ENCODE measurements around the gene CNKSR3.
"Not testable (repeated sequence)": the region's sequence is repeated elsewhere in the genome, so short reads cannot be mapped to it uniquely, and the experiment has no call there.

Gene CNKSR3

DNA sequence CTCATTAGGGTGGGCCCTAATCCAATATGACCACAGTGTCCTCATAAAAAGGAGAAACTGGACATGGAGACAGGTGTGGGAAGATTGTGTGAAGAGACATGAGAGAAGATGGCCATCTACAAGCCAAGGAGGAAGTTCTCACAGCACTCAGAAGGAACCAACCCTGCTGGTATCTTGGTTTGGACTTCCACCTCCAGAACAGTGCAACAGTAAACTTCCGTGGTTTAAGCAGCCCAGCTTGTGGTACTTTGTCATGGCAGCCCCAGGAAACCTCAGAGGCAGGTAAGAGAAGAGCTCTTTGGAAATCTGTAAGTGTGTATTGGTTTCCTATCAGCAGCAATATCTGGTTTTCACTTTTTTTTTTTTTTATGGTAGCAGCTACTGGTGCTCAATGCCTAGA, 16.5 kb upstream of the CNKSR3 start:
- no peak for DNase-seq

DNA sequence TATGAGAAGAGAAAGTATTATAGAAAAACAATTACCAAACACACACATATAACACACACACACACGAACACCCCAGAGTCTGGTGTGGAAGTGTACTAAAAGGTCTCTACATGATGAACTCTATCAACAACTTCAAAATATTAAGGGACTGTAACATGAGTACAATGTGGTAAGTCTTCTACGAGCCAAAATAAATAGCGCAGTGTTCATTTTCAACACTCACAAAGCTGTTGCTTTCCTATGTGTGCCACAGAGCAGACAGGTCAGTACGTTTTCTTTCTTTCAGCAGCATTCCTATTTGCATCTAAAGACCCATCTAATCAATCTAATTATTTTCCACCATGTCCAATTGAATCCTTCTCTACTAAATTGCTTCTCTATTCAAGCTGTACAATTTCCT, 12.1 kb upstream of the CNKSR3 start:
- DNase-seq: no peak

- DNase-seq: no peak
Measured at GRCh38 chr6:154521412-154521811, 10.9 kb upstream of the CNKSR3 start.

GRCh38 chr6:154520280-154520679, 9.8 kb upstream of the CNKSR3 start:
- no peak for DNase-seq

DNA sequence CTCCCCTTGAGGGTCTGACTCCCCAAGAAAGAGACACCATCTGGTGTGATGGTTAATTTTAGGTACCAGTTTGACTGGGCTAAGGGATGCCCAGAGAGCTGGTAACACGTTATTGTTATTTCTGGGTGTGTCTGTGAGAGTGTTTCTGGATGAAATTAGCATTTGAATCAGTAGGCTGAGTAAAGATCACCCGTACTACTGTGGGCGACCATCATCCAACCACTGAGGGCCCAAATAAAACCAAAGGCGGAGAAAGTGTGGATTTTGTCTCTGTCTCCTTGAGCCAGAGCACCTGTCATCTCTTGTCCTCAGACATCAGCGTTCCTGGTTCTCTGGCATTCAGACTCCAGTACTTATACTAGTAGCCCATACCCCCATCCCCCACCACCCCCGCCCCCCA, 7.9 kb upstream of the CNKSR3 start:
- DNase-seq: no peak

DNA sequence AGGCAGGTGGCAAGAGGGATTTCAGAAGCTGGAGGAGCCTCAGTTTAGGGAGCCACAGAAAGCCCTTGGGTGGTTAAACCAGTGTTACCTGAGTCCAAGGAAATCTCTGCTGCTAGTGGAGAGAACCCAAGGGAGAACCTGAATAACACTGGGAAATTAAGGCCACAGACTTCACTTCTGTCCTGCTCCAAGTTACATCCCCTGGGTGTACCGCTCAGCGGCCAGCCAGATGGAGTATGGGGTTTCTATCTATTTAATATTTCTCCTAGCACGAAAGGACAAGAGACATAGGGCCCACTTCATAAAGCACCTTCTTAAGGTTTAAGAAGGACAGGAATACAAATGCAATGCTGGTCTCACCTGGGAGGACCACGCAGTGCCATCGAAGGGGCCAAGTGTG, 5.8 kb upstream of the CNKSR3 start:
- no peak for DNase-seq

DNA sequence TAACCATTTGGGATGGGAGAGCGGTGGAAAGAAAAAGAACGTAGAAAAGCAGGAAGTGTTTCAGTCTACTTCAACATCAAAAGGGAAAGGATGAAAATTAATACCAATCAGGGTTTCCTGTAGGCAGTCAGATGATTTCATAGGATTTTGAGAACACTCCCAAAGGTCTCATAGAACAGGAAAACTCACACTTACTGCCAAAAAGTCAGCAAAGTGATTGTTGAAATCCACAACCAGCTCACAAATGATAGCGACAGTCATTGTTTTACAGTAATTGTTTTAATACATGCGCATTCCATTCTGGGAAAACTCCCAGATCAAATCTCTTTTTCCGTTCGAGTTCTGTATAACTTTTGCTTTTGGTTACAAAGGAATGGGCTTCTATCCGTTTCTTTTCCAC, 5.3 kb upstream of the CNKSR3 start:
- DNase-seq: no peak

DNA sequence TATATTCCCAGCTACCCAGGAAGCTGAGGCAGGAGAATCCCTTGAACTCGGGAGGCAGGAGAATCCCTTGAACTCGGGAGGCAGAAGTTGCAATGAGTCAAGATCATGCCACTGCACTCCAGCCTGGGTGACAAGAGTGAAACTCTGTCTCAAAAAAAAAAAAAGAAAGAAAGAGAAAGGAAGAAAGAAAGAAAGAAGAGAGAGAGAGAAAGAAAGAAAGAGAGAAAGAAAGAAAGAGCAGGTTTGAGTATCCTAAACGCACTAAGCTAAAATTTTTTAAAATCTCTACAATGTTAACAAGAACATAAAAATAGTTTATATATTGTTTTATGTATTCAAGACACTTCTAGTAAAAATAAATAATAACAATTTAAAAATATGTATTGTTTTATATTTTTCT, 4.6 kb upstream of the CNKSR3 start:
- not testable (repeated sequence) for DNase-seq

DNA sequence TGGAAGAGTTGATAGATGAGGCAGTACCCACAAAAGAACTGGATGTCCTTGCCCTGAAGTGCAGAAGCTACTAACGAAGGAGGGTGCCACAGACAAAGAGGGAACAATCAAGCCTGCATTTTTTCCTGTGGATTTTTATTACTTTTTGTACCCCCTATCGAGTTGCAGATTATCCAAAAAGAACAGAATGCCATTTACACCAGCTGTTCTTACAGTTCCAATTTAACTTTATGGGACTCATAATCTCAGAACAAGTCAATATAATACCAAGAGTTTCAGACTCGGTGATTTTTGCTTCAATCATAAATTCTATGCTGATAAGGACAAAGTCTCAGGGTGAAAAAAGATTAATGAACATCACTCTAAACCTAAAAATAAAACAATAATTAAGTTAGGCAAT, 4.0 kb upstream of the CNKSR3 start:
- no peak for DNase-seq

GRCh38 chr6:154513601-154514320, 3.3 kb upstream of the CNKSR3 start:
- DNase-seq: no peak

GRCh38 chr6:154512201-154512600, 1.7 kb upstream of the CNKSR3 start:
- DNase-seq: no peak

GRCh38 chr6:154511791-154512190, 1.3 kb upstream of the CNKSR3 start:
- no peak for DNase-seq

DNA sequence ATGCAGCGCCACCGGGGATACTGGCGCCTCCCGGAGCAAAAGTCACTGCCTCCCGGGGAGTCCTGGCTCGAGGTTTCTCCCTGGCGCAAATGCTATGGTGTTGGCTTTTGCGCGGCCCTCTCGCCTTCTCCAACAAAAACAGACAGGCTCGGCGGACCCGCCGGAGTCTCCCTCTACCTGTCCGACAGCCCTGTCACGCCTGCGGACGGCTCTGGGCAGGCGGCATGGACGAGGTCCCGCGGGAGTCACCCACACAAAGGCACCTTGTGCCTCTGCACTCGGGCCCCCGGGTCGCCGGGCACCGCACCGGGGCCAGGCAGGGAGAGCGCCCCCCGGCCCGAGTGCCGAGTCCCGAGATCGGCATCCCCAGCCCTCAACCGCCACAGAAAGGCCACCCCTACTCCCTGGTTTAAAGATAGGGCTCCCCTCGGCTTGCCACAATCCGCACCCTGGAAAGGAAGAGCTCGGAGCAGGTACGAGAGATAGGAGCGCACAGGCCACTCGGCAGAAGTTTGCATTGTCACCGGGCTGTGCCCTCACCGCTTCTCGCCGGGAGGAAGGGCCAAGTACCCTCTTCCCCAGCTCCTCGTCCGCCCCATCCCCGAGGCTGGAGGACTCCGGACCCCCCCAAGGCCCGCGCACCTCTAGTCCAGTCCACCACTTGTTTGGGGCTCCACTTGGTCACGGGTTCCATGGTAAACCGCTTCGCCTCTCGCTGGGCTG, 903 bp downstream of the CNKSR3 start:
- peak; percentile 6 for DNase-seq

DNA sequence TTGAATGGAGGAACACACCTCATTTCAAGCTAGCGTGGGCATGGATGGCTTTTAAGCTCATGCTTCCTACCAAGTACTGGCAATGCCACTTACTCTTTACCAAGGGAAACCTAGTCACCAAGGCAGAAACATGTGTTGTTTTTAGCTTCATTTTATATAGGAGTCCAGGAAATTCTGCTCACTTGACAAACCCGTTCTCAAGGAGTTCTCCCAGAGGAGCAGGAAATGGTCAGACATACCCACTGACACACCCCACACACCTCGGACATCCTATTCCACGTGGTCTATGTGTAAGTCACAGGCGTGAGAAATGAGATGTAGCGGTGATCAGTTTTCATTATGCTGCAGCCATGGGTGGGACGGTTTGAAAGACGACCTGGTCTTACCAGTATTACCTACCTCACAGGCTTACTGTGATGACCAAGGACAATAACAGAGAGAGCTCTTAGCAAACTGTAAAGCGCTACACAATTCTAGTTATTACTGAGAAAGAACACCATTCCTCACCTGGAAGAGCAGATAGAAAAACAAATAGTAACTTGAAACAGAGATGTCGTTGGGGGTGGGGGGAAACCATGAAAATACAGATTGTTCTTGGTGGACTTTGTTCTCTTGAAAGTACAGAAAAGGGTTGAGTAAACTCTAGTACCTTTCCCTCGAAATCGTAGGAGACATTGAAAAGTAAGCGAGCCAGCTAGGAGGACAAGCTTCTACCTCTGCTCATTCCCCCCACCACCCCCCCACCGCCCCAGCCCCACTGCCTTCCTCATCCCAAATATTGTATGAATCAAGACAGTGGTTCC, 1.7 kb downstream of the CNKSR3 start:
- DNase-seq: no peak

DNA sequence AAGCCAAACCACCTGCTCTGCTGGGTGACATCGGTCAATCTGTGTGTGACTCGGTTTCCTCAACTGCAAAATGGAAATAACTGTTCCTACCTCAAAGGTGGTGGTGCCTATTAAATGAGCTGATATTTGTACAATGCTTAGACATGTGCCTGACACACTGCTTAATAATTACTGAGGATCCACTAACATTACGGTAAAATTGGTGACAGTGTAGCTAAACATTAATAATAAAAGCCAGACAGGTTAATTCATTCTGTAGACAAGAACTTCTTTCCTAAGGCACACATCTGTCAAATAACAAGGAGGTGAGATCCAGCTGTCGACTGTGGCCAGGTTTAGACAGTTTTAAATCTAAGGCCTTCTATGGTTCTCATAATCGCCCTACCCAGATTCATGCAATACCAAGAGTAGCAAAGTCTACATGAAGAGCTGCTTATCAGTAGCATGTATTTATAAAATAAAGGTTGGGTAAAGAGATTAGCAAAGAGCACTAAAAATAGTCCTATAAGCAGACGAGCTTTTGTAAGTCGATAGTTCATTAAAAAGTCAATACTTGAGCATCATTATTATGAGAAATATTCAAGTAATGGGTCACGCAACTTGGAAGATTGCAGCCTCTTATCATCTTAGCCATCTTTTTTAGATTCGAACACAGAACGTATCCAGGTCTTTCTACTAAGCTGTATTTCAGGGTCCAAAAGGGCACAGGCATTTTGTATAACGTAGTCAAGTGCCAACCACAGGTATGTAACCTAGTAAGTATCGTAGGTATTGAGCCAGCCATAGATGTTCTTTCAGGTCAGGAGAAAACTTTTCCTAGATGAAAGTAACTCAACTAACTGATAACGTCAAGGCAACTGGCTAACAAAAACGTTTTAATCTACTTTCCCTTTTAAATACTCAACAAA, 3.2 kb downstream of the CNKSR3 start:
- no peak for DNase-seq

DNA sequence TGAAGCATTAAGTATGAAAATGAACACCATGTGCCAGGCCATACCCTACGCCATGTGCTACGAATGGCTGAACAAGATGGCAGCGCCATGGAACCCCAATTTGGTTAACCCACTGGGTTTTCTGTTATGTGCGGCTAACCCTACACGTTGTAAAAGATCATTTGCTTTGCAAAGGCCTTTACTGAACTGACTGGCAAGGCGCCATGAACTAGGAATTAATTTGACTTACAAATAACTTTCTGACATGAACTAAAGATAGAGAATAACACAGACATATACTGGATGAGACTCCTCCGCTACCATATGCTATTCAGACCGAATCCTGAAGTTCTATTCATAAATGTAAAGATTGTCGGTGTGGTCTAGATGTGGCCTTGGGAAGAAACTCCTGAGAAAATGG, 3.9 kb downstream of the CNKSR3 start:
- no peak for DNase-seq

DNA sequence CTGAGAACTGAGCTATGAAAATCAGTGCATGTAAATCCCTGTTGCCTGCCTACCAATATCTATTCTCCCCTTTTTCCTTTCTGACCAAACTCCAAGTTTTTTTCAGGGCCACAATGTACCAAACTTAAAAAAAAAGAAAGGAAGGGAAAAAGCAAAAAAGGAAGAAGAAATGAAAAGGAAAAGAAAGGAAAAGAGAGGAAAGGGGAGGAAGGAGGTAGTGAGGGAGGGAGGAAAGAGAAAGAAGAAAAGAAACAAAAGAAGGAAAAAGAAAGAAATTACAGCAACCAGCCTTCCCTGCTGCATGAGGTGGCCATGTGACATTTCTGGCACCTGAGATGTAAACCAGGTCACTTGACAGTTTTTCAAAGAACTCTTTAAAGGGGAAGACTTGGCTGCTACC, 4.4 kb downstream of the CNKSR3 start:
- no peak for DNase-seq

GRCh38 chr6:154504865-154505449, 5.5 kb downstream of the CNKSR3 start:
- no peak for DNase-seq

DNA sequence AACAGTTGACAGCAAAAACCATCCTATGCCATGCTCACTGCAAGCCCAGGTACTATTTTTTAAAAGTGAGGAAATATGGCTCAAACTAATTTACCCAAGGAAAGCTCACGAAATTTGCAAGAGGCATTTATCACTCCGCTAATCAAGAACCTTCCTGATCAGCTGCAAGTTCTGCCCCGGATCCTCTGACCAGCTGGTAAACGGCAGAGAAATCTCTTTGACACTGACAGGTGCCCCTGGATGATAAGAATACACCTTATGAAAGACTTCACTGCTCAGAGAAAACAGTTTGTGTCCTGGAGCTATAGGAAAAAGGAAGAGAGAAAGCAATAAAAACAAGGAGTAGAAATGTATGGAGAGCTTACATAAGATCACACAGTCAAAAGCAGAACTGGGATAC, 6.4 kb downstream of the CNKSR3 start:
- DNase-seq: no peak

DNA sequence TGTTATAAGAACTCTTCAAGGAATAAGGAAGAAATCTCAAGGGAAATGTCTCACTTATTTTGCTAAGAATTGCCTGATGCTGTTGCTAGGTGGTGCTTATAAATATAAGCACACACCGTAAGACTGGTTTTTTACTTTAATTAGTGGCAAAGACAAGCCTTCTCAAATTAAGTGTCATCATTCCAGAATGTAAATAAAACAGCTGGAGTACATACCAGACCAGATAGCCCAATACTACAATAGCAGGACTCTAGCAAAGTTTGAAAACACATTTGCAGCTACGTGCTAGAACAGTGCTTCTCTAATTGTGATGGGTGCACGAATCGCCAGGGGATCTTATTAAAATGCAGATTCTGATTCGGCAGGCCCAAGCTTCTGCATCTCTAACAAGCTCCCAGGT, 6.8 kb downstream of the CNKSR3 start:
- DNase-seq: no peak

DNA sequence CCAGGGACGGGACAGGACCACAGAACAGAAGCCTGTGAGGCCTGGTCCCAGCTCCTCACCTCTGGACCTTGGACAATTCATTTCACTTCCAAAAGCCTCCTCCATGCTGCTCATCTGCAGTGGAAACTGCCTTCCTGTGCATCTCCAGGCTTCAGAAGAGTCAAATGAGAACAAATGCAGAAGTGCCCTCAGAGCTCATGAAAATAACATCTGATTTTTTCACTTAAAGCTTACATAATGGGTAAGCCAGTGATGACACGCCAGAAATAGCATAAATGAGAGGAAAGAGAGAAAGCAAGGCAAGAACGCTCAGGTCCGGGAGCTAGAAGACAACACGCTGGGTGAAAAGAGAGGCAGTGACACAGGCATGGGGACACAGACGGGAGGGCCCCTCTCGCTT, 7.9 kb downstream of the CNKSR3 start:
- DNase-seq: no peak

DNA sequence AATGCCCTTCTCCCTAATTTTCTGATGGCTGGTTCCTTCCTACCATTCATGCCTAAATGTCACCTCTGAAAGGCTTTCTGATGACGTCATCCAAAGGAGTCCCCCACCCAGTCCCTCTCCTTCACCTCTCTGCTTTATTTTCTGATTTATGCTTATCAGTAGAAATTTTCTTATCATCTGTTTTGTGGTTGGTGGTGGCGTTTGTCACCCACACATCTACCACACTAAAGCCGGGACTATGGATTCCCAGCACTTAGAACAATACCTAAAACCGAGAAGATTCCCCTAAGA, 9.0 kb downstream of the CNKSR3 start:
- DNase-seq: no peak

All from stimulated activated CD4-positive, alpha-beta T cell treated with anti-CD3 and anti-CD28 coated beads, Interleukin-4, amount 100 ng/mL, for 1 hour (primary cell).